Astrocyte of the hippocampus (primary cell): Measurements from ENCODE around the gene DNAH14.

ENCODE experiments used
- DNase-seq: peaks from one replicate; pipeline ENCODE4 v3.0.0; 2011; ENCODE audit warnings: low read depth, low spot score

The DNAH14 gene

DNA sequence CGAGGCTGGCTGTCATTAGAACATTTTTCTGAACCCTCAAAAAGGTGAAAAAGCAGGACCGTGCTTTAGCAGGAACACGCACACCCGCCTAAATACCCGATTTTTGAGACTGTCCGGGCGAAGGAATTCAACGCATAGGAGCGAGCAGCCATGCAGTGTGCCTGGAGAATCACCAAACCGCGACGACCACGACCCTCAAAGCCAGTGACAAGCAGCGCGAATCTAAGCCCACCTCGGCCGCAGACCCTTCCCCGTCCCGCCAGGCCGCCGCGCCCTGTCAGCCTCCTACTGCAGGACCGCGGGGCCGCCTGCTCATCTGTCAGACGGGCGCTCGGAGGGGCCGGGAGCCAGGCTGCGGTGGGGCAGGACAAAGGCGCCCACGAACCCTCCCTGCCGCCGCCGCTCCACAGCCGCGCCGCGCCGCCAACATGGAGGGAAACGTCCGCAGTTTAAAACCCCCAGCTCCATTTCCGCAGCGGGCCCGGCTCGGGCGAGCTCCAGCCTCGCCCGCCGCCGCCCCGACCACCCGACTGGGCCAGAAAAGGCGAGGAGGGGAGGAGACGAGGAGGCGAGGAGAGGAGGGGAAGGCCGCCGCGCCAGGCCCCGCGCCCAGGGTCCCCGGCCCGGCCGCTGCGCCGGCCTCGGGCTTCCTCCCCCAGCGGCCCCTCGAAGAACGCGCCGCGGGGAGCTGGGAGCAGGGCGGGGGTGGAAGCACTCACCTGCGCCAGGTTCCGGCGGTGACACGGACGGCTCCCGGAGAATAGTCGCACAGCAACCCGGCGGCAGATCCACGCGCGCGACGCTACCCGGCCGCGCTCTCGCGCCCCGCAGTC lies 498.0 kb downstream of the DNAH14 start, which contains the start of gene LBR:
TSS of gene LBR (minus strand) at position 804 of the 833 bp plus-strand sequence. CDS start 3,963 bp downstream, outside the sequence.
- peak; percentile 68 for DNase-seq

DNA sequence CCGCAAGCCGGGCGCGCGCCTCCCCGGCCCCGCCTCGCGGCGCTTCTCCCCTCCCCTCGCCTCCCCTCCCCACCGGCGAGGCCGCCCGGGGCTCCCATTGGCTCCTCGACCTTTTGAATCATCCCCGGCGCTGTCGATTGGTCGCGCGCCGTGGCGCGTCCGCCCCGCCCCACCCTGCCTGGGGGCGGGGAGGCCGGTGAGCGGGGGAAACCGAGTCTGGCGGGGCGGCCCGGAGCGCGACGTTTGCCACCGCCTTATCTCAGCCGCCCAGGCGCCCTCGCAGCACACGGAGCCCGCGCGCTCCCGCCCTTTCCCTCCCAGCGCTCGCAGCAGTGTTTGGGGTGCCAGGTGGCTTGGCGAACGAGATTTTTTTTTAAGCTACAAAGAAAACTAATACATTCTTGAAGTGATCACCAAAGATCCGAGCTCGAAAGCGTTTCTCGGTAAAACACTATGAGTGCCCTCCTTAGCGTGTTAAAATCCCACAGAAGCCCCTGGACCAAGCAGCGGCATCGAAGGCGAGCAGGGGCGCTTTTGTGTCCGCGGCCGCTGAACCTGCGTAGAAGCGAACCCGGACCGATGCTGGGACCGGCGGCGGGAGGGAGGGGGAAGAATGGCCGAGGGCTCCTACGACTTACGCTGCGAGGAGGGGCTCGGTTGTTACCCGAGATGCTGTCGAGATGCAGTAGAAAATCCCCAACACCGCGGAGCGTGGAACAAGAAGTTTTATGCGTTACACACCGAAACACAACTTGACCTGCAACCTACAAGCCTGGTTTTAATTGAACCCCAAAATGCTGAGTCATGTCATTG lies 498.8 kb downstream of the DNAH14 start:
- peak; percentile 97 for DNase-seq

DNA sequence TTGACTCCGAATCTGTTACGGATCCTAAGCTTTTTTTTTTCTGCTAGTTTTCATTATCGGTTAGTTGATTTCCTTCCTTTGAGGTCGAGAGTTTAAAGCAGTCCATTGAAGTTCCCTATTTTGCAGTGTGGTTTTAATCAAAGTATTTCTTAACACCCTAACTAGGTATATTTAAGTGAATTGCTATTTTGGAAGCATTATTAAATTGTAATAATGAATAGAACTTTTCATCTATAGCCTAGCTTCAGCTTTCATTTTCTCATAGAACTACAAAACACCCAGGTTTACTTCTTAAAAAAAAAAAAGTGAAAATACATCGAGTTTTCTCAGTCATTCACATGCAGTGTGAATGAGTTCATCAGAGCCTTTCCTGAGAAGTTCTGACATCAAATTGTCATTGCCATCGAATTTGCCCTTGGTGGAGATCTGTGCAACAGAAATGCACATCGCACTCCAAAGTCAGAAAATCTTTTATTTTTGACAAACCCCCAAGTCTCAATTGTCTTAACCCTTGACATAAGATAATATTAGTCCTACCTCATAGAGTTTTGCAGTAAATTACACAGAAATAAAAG lies 499.5 kb downstream of the DNAH14 start:
- no peak for DNase-seq

DNA sequence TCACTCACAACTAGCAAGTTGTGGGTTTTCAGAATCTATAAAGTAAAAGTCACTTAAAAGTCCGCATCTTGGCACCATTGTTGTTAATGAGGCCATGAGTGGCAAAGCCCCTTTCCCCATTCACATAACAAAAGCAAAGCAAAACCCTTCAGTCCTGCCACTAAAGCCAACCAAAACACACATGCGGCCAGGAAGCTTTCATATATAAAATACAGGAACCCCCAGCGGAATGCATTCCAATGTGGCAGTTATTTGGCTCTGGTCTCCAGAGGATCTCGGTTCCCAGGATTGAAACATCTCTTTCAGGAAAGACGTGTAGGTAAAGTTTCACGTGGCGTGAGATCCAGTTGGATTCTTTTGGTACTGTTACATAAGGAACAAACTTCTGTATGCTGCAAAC lies 500.8 kb downstream of the DNAH14 start:
- peak; percentile 82 for DNase-seq

DNA sequence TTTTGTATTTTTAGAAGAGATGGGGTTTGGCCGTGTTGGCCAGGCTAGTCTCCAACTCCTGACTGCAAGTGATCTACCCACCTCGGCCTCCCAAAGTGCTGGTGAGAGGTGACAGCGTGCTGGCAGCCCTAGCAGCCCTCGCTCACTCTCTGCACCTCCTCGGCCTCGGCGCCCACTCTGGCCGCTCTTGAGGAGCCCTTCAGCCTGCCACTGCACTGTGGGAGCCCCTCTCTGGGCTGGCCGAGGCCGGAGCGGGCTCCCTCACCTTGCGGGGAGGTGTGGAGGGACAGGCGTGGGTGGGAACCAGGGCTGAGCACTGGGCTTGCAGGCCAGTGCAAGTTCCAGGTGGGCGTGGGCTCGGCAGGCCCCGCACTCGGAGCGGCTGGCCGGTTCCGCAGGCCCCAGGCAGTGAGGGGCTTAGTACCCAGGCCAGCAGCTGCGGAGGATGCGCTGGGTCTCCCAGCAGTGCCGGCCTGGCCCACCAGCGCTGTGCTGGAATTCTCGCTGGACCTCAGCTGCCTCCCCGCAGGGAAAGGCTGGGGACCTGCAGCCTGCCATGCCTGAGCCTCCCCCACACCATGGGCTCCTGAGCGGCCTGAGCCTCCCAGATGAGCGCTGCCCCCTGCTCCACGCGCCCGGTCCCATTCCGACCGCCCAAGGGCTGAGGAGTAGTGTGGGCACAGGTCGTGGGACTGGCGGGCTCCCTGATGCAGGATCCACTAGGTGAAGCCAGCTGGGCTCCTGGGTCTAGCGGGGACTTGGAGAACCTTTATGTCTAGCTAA lies 501.8 kb downstream of the DNAH14 start:
- no peak for DNase-seq

DNA sequence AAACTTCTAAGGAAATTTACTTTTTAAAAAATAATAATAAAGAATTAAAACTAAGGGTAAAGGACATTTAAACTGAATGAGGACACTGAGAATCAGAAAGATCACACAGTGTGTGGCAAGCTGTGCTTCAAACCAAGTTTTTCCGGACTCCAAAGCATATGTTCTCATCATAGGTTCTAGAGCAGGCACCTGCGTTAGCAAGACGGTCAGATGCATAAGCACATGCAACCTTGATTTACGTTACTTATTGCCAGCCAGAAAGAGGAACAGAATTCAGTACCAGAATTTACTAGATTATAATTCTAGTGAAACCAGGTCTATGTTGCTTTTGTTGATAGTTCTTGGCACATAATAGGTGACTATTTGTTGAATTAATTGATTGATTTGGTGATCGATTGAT lies 504.6 kb downstream of the DNAH14 start:
- no peak for DNase-seq

DNA sequence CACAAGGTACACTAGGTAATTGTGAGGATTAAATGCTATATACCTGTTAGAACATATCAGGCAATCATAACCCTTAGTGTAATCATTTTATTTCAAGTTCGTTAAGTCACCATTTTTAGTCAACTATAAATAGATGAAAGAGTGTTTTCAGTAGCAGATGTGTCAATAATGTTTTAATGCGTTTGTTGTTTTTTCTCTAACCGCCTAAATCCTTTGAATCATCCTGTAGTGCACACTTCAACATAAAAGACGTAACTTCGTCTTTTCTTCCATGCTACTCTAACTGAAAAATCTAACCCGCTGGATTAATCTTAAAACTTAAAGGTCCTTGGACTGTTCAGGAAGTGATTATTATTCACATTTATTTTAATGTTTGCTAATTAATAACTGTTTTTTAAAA lies 505.6 kb downstream of the DNAH14 start:
- DNase-seq = no peak

DNA sequence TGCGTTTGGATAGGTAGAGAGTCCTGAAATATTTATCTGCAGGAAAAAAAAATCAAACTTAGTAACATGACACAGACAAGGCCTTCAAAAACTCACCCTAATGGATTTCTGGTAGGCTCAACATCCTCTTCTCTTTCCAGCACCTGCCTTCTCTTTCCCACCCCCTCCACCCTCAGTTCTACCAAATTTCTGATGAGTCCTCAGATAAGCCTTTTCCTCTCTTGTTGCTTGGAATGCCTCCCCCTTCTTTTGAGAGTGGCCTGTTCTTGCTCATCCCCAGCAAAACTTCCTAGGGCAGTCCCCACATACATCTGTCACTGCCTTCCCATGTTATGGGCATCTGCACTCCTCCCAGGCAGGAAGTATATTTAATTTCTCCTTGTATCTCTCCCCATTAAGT lies 506.0 kb downstream of the DNAH14 start:
- DNase-seq = no peak

DNA sequence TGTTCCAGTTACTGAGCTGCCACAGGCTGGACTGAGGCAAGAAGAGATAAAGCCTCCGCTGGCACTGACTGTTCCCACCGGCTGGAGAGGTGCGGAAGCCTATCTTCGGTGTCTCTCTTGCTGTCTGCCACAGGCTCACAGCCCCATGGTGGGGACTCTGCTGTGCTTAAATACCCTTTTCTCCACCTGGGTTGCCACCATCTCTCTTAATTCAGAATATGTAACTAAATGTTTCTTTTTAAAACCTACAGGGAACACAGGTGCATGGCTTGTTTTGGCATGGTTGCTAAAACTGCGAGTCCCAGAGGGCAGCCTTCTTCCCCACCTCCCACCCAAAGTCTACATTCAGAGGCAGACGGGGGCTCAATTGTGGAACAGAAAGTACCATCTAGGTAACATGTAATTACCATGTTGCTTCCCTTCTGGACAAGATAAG lies 506.5 kb downstream of the DNAH14 start:
- no peak for DNase-seq

DNA sequence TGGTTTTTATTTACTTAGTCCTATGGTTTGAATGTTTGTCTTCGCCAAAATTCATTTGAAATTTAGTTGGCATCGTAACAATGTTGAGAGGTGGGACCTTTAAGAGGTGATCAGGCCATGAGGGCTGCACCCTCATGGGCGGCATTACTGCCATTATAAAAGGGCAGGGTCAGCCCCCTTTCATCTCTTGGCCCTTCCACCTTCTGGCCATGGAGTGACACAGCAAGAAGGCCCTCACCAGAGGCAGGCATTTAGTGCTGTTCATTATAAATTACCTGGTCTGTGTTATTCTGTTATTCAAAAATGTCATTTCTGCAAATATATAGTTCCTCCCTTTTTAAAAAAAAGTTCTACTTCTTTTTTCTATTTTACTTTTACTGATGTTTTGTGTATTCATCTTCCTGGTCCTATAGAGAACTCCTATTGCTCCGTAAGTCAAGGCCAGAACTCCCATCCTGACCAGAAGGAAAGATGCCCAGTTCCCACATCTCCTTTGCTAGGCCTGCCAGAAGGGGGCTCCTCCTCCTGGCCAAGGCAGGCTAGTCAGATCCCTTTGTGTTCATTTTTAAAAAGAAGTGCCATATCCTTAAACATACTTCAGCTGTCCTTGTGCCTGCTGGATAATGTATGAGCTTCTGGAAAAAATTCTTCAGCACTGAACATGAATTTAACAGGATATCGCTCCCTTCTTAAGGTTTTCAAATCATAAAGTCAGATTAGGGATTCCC lies 508.4 kb downstream of the DNAH14 start:
- peak; percentile 54 for DNase-seq

DNA sequence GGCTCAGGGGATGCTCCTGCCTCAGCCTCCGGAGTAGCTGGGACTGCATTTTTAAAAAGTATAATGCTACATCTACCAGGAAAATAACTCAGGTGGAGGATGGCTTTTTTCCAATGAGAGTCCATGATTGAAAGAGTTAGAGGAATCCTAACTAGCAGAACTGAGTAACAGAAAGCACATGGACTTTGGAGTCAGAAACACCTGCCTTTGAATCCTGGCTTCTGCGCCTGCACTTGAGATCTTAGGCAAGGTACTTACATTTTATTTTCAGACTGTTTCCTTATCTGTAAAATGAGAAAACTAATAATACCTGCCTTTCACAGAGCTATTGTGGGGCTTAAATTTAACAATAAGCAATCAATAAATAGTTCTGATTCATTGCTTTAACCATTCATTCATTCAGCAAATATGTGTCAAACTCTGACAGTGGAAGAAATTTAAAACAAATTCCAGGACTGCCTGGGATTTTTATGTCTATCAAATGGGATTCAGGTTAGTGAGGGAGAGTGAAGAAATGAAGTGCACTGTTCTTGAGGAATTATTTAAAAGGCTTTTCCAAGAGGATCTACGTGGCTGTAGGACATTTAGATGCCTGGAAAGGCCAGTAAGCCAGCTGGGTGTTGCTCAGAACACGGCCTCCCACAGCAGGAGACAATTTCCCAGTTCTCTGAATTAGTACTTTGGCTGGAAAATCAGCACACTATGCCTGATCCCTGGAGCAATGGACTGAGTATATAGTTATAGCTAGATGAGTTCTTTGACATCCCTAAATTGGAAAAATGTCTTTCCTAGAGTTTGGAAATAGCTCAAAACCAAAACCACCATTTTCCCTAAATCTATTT lies 511.1 kb downstream of the DNAH14 start:
- DNase-seq = no peak

DNA sequence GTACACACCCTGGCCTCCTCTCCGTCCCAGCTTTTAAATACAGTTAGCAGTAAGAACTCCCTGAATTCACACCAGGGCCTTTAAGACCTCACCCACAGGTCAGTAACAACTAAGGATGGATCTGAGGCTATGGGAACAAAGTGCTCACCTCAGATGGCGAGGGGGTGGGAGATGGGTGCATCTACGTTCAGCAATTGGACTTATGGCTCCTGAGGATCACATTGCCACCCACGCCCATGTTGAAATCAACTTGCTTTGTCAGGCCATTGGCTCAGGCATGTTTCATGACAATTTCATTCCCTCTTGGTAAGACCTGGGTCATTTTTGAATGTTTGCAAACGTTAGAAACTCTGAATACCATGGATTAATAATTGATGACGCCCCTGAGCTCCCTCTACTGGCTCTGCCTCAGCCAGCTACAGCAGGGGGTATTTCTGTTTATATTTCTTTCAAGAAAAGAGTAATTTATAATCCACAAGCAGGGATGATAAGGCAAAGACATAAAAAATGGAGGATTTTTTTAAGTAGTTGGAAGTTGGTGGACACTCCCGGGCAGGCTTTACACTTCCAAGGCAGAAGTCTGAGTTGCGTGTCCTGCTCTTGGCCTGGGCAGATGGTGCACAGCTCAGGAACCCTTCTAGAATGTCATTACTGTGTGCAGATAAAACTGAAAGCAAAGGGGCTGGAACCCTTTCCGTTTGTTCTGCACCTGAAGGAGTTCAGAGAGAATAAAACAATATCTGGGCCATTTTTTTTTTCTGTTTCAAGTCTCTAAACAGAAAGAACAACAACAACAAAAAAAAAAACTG lies 512.0 kb downstream of the DNAH14 start:
- DNase-seq = no peak

DNA sequence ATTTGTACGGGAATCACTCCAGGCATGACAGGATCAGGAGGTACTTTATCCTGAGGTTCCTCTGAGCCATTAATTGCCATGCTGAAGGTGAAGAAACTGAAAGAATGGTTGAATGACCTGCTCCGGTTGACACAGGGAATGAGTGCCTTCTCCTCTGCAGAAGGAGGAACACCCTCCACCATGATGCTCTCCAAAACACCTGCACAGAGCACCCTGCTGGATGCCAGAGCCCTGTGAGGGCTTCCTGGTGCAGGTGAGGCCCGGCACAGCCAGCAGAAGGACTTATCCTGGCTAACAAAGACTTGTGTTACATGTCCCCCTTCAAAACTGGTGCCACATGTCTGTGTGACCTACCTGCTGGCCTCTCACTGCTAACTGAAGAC lies 512.6 kb downstream of the DNAH14 start:
- no peak for DNase-seq

DNA sequence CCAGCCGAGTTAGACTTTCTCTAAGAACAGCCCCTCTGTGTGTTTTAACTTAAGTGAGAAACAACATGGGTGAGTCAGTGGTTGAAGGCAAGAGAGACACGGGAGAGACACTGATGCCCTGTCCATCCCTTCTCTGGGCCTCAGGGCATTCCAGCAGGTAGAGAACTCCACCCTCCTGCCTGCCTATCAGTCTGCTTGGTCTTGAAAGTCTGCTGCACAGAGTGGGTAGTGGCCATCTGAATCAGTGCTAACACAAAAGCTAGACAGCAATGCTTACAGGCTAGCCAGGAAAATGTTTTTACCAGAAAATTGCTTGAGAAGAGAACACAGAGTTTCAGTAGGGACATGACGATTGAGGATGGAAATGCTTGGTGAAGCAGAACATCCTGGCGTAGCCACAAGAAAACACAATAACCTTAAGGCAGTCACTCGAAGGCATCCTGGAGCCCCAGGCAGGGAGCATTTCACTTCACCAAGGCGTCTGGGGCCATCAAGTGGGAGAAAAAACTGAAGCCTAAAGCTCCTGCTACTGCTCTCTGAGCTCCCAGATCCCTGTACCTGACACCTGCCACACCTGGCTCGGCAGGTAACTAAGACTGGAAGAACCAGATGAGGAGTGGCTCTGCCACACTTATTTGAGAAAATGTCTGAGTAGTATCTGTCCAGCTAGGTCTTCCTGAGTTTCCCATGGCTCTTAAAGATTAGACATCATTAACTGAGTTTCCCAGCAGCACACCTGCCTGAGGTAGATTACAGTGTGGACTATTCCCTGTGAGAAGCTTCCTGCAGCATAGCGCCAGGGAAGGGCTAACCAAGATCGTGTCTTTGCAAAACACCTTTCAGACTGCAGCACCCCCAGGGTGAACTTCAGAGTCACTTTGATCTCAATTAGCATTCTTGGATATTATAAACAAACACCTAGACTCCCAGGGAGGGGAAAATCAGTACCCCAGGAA lies 516.4 kb downstream of the DNAH14 start:
- peak; percentile 61 for DNase-seq

DNA sequence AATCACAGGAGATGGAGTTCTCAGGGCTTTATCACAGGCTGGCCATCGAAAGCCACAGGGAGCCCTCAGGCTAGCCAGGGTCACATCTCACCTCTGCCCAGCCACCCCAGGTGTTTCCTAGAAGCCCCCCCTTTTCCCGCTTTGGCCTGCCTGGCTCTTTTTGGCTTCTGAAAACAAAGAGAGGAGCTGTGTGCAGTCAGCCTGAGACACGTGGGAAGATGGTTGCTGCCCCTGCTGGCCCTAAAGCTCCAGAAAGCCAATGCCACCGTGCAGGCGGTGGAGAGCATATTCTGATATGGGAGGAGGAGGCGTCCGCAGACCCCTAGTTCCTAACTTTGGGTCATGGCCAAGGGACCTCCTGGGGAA lies 517.1 kb downstream of the DNAH14 start:
- no peak for DNase-seq

DNA sequence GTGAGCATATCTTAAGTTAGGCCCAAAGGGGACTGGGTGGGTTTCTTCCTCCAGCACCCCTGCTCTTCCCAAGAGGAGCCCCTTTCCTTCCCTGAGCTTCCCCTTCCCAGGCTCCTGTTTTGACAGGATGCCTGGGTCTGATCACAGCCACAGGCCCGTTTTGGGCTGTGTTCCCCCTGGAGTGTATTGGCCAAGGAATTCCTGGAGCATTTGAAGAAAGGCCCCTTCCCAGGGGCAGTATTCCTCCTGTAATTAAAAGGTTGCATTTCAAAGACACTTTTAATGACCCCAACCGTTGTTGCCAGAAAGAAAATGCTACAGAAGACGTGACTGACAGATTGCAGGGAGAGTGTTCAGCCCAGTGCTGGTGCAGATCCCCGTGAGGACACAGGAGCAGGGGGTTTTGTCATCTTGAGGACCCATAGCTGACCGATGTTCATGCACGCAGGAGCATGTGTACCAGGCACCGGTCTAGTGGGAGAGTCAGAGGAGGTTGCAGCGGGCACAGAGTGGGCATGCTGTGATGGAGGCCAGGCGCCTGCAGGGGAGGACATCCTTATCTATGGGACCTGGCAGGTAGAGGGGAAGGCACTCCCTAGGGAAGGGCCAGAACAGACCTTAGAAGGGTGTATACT lies 517.6 kb downstream of the DNAH14 start:
- no peak for DNase-seq

DNA sequence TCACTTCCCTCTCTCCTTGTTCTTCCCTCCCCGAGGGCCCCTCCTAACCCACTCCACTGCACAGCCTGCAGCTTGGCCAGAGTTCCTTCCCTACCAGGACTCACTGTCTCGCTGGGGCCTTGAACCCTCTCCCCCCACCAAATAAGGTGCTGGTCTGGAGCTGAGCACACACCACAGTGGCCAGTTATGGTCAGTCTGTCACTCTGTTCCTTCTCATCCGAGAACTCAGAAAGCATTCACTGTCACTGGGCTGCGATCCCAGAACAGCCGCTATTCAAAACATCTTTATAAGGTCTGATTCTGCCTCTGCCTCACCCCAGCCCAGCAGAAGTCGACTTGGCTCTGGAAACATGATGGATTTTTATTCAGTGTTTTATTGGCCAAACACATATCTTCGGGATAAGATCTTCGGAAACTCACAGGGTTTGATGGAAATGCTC lies 518.2 kb downstream of the DNAH14 start:
- DNase-seq = peak; percentile 72
